AG04450 (cell line): ENCODE results near the gene OPCML. TPM values are rescaled to one million over a fixed set of nuclear protein-coding genes. Genes with fewer than 3 reads are reported as not detected.

Source experiments
- CTCF ChIA-PET: fragments of 300-600, 350-600 bp; formaldehyde crosslinking; extraction: SDS; loops from one replicate; lab custom pipeline; 2022; ENCODE audit warnings: antibody characterized with exemption, inconsistent platforms; lab: Charles Lee
- POLR2A ChIA-PET: fragments of 350-600 bp; formaldehyde crosslinking; extraction: SDS; loops from one replicate; lab custom pipeline; 2021; ENCODE audit warnings: antibody characterized with exemption, inconsistent platforms; lab: Yijun Ruan, JAX
- DNase-seq: peaks from one replicate; pipeline ENCODE4 v3.0.0-alpha.2; 2011; ENCODE audit warnings: low read depth, low spot score
- H3K27ac ChIP-seq: one replicate; pipeline ENCODE4 v1.5.1; 2012; ENCODE audit warnings: low read depth, low read length, control low read depth
- H3K27me3 ChIP-seq: one replicate; pipeline ENCODE4 v1.6.0; 2012; ENCODE audit warnings: low read length; ENCODE audit not compliant: control insufficient read depth, insufficient read depth
- H3K4me3 ChIP-seq: 2 replicates; pipeline ENCODE4 v1.5.1; 2011; ENCODE audit warnings: mild to moderate bottlenecking, low read depth, low read length, control low read depth
- H3K9me3 ChIP-seq: 2 replicates; pipeline ENCODE4 v1.5.1; 2012; ENCODE audit warnings: low read length; ENCODE audit not compliant: control insufficient read depth, insufficient read depth
- polyA plus RNA-seq: library from polyadenylated mRNA; depleted of rRNA; stranded (reverse); fragments of >200 nt; gene quantifications from 2 replicates; pipeline ENCODE4 v1.2.3, GENCODE V29; 2011
- TF ChIP-seq, protein P1 (sequence below): IDR thresholded peaks from 2 replicates; pipeline ENCODE4 v1.5.1; 2011; ENCODE audit warnings: low read depth, low read length, control low read depth, inconsistent platforms

Gene OPCML
- polyA plus RNA-seq, 1 experiment: 1.1 TPM

DNA sequence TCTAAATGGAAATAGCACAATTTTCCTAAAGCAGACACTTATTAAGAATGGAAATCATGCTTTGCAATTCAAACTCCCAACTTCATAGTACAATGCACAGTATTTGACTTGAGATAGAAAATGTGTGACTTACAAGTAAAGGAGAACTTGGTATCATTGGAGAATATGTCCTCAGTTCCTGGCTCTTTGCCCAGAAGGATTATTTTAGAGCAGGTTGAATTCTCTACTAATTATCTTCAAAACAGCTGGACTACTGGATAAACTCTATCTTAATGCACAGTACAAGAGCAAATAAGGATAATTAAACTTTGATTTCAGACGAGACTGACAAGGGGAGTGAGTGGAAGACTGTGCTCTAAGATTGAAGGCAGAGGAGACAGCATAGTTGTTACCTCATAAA is 839.4 kb downstream of the OPCML start:
- H3K9me3 ChIP-seq: no peaks in the 10 kb centered on the region
- CTCF ChIA-PET: no interaction called here
- no peaks in the 10 kb centered on the region for H3K27me3 ChIP-seq
- DNase-seq: no peak
- H3K27ac ChIP-seq: no peak overlapping the region
- H3K4me3 ChIP-seq: no peak overlapping the region
- POLR2A ChIA-PET: no interaction called here
- TF ChIP-seq, protein P1, sequence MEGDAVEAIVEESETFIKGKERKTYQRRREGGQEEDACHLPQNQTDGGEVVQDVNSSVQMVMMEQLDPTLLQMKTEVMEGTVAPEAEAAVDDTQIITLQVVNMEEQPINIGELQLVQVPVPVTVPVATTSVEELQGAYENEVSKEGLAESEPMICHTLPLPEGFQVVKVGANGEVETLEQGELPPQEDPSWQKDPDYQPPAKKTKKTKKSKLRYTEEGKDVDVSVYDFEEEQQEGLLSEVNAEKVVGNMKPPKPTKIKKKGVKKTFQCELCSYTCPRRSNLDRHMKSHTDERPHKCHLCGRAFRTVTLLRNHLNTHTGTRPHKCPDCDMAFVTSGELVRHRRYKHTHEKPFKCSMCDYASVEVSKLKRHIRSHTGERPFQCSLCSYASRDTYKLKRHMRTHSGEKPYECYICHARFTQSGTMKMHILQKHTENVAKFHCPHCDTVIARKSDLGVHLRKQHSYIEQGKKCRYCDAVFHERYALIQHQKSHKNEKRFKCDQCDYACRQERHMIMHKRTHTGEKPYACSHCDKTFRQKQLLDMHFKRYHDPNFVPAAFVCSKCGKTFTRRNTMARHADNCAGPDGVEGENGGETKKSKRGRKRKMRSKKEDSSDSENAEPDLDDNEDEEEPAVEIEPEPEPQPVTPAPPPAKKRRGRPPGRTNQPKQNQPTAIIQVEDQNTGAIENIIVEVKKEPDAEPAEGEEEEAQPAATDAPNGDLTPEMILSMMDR: no peak

DNA sequence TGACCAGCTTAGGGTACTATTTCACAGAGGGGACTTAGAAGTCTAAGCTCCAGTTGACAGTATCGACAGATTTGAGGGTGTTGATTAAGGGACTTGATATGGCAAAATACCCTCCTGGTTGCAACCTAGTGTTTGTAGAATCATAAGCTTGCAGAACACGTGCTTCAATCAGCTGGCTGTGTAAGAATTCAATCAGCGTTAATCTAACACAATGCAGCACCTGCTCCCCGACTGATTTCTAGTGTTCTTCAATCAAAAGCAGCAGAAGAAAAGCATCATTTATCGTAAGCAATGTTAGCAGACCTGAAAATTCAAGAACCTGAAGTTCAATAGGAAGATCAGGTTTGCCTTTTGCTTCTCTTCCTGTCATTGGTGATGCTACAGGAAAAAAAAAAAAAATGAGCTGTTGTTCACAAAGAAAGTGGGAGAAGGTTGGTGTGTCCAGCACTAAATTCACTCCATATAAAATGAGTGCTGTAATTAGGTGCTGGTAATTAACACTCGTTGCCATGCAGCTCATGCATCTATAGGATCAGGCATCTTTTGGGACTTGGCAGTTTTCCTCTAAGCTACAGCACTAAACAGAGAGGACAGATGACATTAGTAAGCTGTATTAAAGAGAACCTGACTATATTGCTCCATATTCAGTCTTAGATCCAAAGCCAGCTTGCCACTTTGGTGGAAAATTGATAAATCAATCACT is 840.3 kb downstream of the OPCML start:
- TF ChIP-seq, protein P1: no peak
- Histone ChIP-seq H3K27me3 (no peaks in the 10 kb centered on the region), H3K9me3 (no peaks in the 10 kb centered on the region), H3K27ac (no peak overlapping the region), H3K4me3 (no peak overlapping the region)
- CTCF ChIA-PET: interaction anchor here (0.5 to 1.1 kb wide), 2 partner anchors 18 to 249 kb away, joined by 3 to 6 read pairs; no protein-coding TSS in a partner anchor
- POLR2A ChIA-PET: no interaction called here
- DNase-seq: no peak

DNA sequence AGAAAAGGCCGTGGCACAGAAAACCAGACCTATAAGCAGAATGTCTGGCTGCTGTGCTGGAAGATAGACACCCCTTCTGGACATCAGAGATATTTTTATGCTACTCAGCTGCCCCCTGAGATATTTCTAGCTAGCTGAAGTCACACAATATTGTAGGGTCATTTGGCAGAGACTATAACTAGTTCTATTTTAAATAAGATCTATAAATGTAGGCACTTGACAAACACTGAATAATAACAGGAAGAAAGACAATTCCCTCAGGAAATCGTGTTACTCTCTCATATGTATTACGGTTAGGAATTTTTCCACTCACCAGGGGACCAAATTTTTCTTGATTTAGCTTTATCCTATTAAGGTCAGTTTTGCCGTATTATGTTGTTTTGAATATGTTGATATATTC is 845.4 kb downstream of the OPCML start:
- CTCF ChIA-PET: interaction anchor here (0.5 kb wide), 1 partner anchor 187 kb away, joined by 4 read pairs; no protein-coding TSS in a partner anchor
- Histone ChIP-seq H3K27ac (no peak overlapping the region), H3K9me3 (no peaks in the 10 kb centered on the region), H3K27me3 (no peaks in the 10 kb centered on the region), H3K4me3 (no peak overlapping the region)
- POLR2A ChIA-PET: no interaction called here
- TF ChIP-seq, protein P1: no peak
- DNase-seq: no peak

DNA sequence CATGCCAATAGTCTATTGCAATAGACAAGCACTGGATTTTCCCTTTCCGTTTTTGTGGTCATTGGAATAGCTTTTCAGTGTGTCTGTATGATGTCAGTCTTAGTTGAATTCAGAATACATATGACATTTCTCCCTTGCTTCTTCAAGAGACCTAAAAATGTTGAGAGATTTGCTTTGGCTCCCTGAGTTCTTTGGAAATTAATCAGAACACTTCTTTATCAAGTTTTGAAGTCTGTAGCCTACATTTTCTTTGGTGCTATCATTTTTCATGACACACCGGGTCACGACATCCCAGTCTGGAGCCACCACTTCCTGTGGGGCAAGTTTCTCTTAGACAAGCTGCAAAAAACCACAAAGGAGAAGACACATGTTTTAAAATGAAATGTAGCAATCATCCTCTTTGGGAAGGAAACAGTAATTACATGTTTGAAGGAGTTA is 847.1 kb downstream of the OPCML start:
- H3K4me3 ChIP-seq: no peak overlapping the region
- ChIA-PET POLR2A (no interaction called here), CTCF (interaction anchor here (1.0 to 1.4 kb wide), 2 partner anchors 10 to 256 kb away, joined by 3 read pairs; no protein-coding TSS in a partner anchor)
- H3K27me3 ChIP-seq: no peaks in the 10 kb centered on the region
- H3K9me3 ChIP-seq: no peaks in the 10 kb centered on the region
- H3K27ac ChIP-seq: no peak overlapping the region
- TF ChIP-seq, protein P1: no peak
- DNase-seq: no peak

DNA sequence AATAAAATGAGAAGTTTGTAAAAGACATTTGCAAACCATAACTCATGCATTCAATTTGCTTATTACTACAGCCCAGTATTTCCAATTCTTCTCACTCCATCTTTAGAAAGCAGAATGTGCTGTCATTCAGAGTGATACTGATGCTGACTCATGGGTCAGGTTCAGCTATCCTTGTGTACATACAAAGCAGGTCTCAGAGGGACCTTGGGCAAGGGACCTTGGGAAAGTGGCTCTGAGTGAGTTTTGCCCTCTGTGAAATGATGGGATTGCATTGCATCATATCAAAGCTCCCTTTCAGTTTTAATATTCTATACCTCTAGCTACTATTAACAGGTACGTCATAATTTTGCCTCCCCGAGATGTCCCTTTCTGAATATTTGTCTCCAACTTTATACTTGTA is 848.7 kb downstream of the OPCML start:
- H3K27me3 ChIP-seq: no peaks in the 10 kb centered on the region
- no peak for DNase-seq
- ChIA-PET POLR2A (no interaction called here), CTCF (no interaction called here)
- no peaks in the 10 kb centered on the region for H3K9me3 ChIP-seq
- H3K4me3 ChIP-seq: no peak overlapping the region
- TF ChIP-seq, protein P1: no peak
- no peak overlapping the region for H3K27ac ChIP-seq
